Caco-2 (cell line): ENCODE measurements around the gene OR2T6. TPM values are rescaled to one million over a fixed set of nuclear protein-coding genes. Genes with fewer than 3 reads are reported as not detected.

ENCODE experiments used
- BruUV-seq: library from RNA; stranded (reverse); fragments of 400-500 nt; replicated peaks from 2 replicates; lab custom pipeline; 2021; lab: Mats Ljungman, UMichigan
- CTCF ChIA-PET: fragments of 300-600 bp; sonication (Branson Sonifier 250); formaldehyde crosslinking; loops from one replicate; lab custom pipeline; 2022; ENCODE audit warnings: antibody characterized with exemption; lab: Charles Lee
- POLR2A ChIA-PET: fragments of 300-600 bp; sonication (Branson Sonifier 250); formaldehyde crosslinking; loops from one replicate; lab custom pipeline; 2022; ENCODE audit warnings: antibody characterized with exemption; lab: Charles Lee
- DNase-seq, 2 experiments: peaks; one replicate each; pipeline versions ENCODE4 v3.0.0 to v3.0.0-alpha.2; 2020 to 2022
- H3K27me3 ChIP-seq: replicated peaks from 2 replicates; pipeline ENCODE4 v1.6.0; 2011; ENCODE audit warnings: low read length; ENCODE audit not compliant: control insufficient read depth, insufficient read depth
- H3K36me3 ChIP-seq: 2 replicates; pipeline ENCODE4 v1.5.1; 2011; ENCODE audit warnings: low read length; ENCODE audit not compliant: control insufficient read depth, insufficient read depth
- H3K4me1 ChIP-seq: fragments of 250-450 bp; sonication (Bioruptor Pico); 2 replicates; pipeline ENCODE4 v1.5.1; 2020; ENCODE audit warnings: mild to moderate bottlenecking
- H3K4me3 ChIP-seq: 2 replicates; pipeline ENCODE4 v1.5.1; 2011; ENCODE audit warnings: low read depth, mild to moderate bottlenecking, control low read depth, low read length
- H3K9me3 ChIP-seq: fragments of 250-450 bp; sonication (Bioruptor Pico); 2 replicates; pipeline ENCODE4 v1.5.1; 2020; ENCODE audit warnings: mild to moderate bottlenecking, moderate library complexity
- H3K27ac Mint-ChIP-seq: one replicate; pipeline ENCODE4 v1.8.0; 2022; ENCODE audit warnings: mixed read lengths; ENCODE audit not compliant: unreplicated experiment
- H3K27me3 Mint-ChIP-seq: one replicate; pipeline ENCODE4 v1.8.0; 2022; ENCODE audit warnings: mixed read lengths; ENCODE audit not compliant: insufficient read depth, unreplicated experiment
- H3K36me3 Mint-ChIP-seq: one replicate; pipeline ENCODE4 v1.8.0; 2022; ENCODE audit warnings: mild to moderate bottlenecking, mixed read lengths; ENCODE audit not compliant: insufficient read depth, unreplicated experiment
- H3K4me1 Mint-ChIP-seq: one replicate; pipeline ENCODE4 v1.8.0; 2022; ENCODE audit warnings: low read depth, mixed read lengths; ENCODE audit not compliant: unreplicated experiment
- H3K4me3 Mint-ChIP-seq: one replicate; pipeline ENCODE4 v1.8.0; 2022; ENCODE audit warnings: mild to moderate bottlenecking, moderate library complexity, mixed read lengths; ENCODE audit not compliant: unreplicated experiment
- H3K9me3 Mint-ChIP-seq: one replicate; pipeline ENCODE4 v1.8.0; 2022; ENCODE audit warnings: mixed read lengths; ENCODE audit not compliant: unreplicated experiment
- intact Hi-C: fragments of 100-400 bp; cut with micrococcal nuclease; formaldehyde crosslinking; loops from one replicate; pipeline ENCODE4 v1.10.0; 2022; ENCODE audit not compliant: unreplicated experiment
- total RNA-seq: library from RNA; stranded (reverse); gene quantifications from 2 replicates; pipeline ENCODE4 v1.2.3, GENCODE V29; 2022
- TF ChIP-seq, protein P1 (sequence below), 2 experiments: fragments of 200-600 bp in 1 of 2; IDR thresholded peaks; 1 replicate in 1 of 2; 2 replicates in 1 of 2; pipeline versions ENCODE4 v1.5.1 to v1.8.0; 2011 to 2022; ENCODE audit warnings: antibody characterized with exemption in 1 of 2, control low read depth in 1 of 2, inconsistent platforms in 1 of 2, low read depth in 1 of 2, low read length in 1 of 2, mild to moderate bottlenecking in 1 of 2, moderate library complexity in 1 of 2; ENCODE audit not compliant: insufficient read depth in 1 of 2, severe bottlenecking in 1 of 2, unreplicated experiment in 1 of 2

OR2T6 gene
- total RNA-seq, 1 experiment from 2014 or later: not detected

DNA sequence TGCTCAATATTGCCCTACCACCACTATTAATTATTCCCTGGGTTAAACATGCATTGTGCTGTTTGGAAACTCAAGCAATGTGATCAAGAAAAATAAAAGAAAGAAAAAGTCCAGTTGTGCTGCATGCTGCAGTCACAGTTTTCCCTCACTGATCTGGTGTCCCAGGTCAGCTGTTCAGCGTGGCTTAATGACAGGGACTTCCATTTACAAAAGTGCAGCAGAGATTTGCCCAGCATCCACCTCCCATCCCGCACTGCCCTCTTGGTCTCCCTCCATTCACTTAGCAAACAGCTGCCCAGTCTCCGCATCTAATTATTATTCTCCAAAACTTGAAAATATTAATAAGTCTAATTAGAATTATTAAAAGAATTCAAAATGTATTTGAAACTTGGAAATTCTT lies 16.1 kb upstream of the OR2T6 start:
- Histone ChIP-seq H3K27me3 (no peaks in the 10 kb centered on the region), H3K9me3 (no peaks in the 10 kb centered on the region), H3K4me3 (no peak overlapping the region), H3K36me3 (no peaks in the 10 kb centered on the region), H3K4me1 (no peaks in the 10 kb centered on the region)
- Mint-ChIP-seq H3K4me3 (no peak overlapping the region), H3K36me3 (no peaks in the 10 kb centered on the region), H3K27ac (no peak overlapping the region), H3K4me1 (no peaks in the 10 kb centered on the region), H3K27me3 (no peaks in the 10 kb centered on the region), H3K9me3 (peaks cover 12% of the 10 kb centered on the region)
- intact Hi-C loops: no loop called here
- ChIA-PET POLR2A (no interaction called here), CTCF (no interaction called here)
- TF ChIP-seq, protein P1, sequence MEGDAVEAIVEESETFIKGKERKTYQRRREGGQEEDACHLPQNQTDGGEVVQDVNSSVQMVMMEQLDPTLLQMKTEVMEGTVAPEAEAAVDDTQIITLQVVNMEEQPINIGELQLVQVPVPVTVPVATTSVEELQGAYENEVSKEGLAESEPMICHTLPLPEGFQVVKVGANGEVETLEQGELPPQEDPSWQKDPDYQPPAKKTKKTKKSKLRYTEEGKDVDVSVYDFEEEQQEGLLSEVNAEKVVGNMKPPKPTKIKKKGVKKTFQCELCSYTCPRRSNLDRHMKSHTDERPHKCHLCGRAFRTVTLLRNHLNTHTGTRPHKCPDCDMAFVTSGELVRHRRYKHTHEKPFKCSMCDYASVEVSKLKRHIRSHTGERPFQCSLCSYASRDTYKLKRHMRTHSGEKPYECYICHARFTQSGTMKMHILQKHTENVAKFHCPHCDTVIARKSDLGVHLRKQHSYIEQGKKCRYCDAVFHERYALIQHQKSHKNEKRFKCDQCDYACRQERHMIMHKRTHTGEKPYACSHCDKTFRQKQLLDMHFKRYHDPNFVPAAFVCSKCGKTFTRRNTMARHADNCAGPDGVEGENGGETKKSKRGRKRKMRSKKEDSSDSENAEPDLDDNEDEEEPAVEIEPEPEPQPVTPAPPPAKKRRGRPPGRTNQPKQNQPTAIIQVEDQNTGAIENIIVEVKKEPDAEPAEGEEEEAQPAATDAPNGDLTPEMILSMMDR (IDR thresholded peaks at IDR 0.05; ENCODE audit: insufficient read depth in 1 of 2, low read depth in 1 of 2, low read length in 1 of 2, severe bottlenecking in 1 of 2, unreplicated experiment in 1 of 2): no peak
- DNase-seq: no peak
- no TSS peak for BruUV-seq

DNA sequence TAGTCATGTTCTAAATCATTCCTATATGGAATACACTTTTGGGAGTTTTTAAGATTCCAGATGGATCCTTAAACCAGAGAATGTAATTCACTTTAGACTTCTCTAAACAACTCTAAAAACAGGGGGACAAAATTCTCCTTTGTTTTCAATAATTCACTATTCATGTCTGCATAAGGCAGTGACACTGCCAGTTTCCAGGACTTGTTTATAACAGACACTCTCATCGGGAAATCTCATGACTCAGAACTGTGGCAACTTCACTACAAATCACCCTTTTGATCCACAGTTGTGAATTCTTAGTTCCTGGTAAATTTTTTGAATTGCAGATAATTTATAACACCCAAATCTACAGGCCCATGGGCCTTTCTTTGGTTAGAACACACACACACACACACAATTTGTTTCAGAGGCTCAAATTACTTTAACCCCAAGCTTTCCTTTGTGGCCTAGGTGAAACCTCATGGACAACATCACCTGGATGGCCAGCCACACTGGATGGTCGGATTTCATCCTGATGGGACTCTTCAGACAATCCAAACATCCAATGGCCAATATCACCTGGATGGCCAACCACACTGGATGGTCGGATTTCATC lies 14.3 kb upstream of the OR2T6 start, which contains the start of gene OR2T4:
TSS of gene OR2T4 (plus strand) at position 545 of the 595 bp plus-strand sequence. CDS start at position 545, 0 bp downstream.
- TF ChIP-seq, protein P1 (IDR thresholded peaks at IDR 0.05; ENCODE audit: insufficient read depth in 1 of 2, low read depth in 1 of 2, low read length in 1 of 2, severe bottlenecking in 1 of 2, unreplicated experiment in 1 of 2): no peak

DNA sequence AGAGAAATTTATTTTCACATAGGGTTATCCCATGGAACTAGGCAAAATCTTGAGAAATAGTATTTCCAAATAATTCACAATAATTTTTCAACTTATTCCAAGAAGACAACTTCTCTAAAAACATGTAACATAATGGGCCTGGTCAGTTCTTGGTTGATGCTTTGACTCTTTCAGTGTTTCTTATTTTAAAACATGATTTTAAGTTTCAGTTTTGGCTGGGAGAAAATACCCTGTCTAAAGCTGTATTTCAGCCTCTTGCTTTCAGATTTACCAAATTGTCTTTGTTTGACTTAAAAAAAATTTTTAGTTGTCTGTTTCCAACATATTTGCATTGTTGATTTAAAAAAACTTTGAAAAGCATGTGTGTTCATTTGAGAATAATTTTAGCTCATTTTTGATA lies 8.9 kb upstream of the OR2T6 start:
- Histone ChIP-seq H3K27me3 (no peaks in the 10 kb centered on the region), H3K4me1 (no peaks in the 10 kb centered on the region), H3K9me3 (no peaks in the 10 kb centered on the region), H3K4me3 (no peak overlapping the region), H3K36me3 (no peaks in the 10 kb centered on the region)
- intact Hi-C loops: no loop called here
- H3K36me3 Mint-ChIP-seq: no peaks in the 10 kb centered on the region
- POLR2A ChIA-PET: no interaction called here
- CTCF ChIA-PET: no interaction called here
- no peaks in the 10 kb centered on the region for H3K4me1 Mint-ChIP-seq
- TF ChIP-seq, protein P1 (IDR thresholded peaks at IDR 0.05; ENCODE audit: insufficient read depth in 1 of 2, low read depth in 1 of 2, low read length in 1 of 2, severe bottlenecking in 1 of 2, unreplicated experiment in 1 of 2): no peak
- H3K9me3 Mint-ChIP-seq: peaks cover 14% of the 10 kb centered on the region
- no peak overlapping the region for H3K4me3 Mint-ChIP-seq
- no peak for DNase-seq
- no TSS peak for BruUV-seq
- no peak overlapping the region for H3K27ac Mint-ChIP-seq
- H3K27me3 Mint-ChIP-seq: no peaks in the 10 kb centered on the region

More for the DNA sequence above, 14.3 kb upstream of the OR2T6 start, which contains the start of gene OR2T4:
- CTCF ChIA-PET: no interaction called here
- POLR2A ChIA-PET: no interaction called here
- Histone ChIP-seq H3K4me1 (no peaks in the 10 kb centered on the region), H3K4me3 (no peak within 1 kb of the TSS), H3K36me3 (no peaks in the 10 kb centered on the region), H3K27me3 (no peaks in the 10 kb centered on the region), H3K9me3 (no peaks in the 10 kb centered on the region)
- H3K4me1 Mint-ChIP-seq: no peaks in the 10 kb centered on the region
- no peaks in the 10 kb centered on the region for H3K36me3 Mint-ChIP-seq
- DNase-seq: no peak
- no peak within 1 kb of the TSS for H3K27ac Mint-ChIP-seq
- intact Hi-C loops: no loop called here
- BruUV-seq: no TSS peak
- no peak within 1 kb of the TSS for H3K4me3 Mint-ChIP-seq
- no peaks in the 10 kb centered on the region for H3K27me3 Mint-ChIP-seq
- peaks cover 12% of the 10 kb centered on the region for H3K9me3 Mint-ChIP-seq
